NOMO-1 (cell line): ENCODE measurements around the gene C2orf42.
"Not testable (repeated sequence)": the region's sequence is repeated elsewhere in the genome, so short reads cannot be mapped to it uniquely, and the experiment has no call there.

Experiments
- DNase-seq, 2 experiments: peaks; one replicate each; lab custom pipeline; 2025; ENCODE audit not compliant: unreplicated experiment in 2 of 2; lab: John Stamatoyannopoulos, UW

Gene C2orf42

DNA sequence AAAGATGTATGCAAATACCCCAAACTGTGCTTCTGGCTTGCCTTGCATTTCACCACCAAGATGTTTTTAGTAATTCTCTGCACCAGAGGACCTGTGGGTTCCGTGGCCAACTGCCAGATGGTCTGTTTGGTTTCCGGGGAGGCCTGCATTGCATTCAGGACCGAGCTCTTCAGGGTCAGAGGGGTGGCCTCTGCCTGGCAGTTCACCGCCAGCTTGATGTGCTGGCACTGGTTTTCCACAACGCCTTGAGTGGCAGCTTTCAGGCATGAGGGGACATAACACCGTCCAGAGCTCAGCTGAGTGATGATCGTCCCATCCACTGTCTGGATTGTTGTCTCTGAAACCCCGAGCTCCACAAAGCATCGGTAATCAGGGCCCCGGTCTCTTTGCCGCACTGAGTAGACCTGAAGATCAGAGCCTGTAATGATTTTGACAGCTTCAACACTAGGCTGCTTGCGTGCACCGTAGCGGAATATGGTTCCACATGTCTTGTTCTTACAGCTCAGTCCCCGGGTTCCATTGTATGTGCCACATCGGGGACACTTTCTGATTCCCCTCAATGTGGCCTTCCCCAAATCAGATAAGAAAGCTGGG, 9.4 kb downstream of the C2orf42 start:
- DNase-seq = no peak

DNA sequence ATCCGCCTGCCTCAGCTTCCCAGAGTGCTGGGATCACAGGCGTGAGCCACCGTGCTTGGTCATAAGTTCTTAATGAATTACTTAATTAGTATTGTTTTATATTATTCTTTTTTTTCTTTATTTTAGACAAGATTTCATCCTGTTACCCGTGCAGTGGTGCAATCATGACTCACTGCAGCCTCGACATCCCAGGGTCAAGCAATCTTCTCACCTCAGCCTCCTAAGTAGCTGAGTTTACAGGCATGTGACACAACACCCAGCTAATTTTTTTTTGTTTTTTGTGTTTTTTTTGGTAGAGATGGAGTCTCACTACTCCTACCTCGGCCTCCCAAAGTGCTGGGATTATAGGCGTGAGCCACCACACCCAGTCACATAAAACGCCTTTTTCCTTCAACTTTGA, 17.3 kb downstream of the C2orf42 start:
- DNase-seq = no peak

- DNase-seq = not testable (repeated sequence)
Measured at GRCh38 chr2:70169654-70170245, 21.1 kb downstream of the C2orf42 start.

DNA sequence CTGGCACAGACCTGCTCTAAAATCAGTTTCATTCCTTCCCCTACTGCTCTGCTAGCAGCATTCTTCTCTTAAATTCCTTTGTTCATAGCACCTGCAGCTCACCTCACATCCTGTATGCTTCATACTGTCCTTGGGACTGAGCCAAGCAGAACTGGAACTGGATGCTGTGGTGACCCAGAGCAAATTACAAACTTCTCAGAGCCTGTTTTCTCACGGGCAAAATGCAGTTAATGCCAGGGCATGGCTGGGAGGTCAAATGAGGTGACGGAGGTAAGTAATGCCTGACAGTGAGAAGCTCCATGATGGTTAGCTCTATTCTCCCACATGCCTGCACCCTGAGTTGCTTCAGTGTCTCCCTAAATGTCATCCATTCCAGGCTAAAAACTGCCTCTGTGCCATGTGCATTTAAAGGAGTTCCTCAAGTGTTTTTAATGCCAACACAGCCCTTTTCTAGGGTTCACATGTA, 29.7 kb downstream of the C2orf42 start:
- DNase-seq = no peak

DNA sequence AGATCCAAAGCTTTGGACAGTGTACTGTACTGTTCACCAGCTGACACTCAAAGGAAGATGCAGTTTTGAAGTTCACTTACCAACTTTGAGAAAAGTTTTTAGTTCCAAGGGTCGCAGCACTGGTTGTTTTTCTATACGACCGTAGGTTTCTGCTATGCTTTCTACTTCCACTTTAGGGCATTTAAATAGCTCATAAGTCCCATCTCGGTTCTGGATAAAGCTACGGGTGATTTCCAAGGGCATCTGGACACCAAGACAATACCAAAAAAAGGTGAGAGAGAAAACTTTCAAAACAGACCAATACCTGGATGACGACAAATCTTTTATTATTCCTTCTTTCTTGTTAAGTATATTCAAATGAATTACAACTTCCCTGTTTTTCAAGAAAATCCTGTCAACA, 30.3 kb downstream of the C2orf42 start:
- no peak for DNase-seq

DNA sequence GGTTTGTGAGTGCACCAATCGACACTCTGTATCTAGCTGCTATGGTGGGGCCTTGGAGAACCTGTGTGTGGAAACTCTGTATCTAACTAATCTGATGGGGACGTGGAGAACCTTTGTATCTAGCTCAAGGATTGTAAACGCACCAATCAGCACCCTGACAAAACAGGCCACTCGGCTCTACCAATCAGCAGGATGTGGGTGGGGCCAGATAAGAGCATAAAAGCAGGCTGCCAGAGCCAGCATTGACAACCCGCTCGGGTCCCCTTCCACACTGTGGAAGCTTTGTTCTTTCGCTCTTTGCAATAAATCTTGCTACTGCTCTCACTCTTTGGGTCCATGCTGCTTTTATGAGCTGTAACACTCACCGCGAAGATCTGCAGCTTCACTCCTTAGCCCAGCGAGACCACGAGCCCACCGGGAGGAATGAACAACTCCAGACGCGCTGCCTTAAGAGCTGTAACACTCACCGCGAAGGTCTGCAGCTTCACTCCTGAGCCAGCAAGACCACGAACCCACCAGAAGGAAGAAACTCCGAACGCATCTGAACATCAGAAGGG, 41.6 kb downstream of the C2orf42 start:
- not testable (repeated sequence) for DNase-seq

- DNase-seq = not testable (repeated sequence)
Measured at GRCh38 chr2:70148211-70148760, 42.5 kb downstream of the C2orf42 start.

DNA sequence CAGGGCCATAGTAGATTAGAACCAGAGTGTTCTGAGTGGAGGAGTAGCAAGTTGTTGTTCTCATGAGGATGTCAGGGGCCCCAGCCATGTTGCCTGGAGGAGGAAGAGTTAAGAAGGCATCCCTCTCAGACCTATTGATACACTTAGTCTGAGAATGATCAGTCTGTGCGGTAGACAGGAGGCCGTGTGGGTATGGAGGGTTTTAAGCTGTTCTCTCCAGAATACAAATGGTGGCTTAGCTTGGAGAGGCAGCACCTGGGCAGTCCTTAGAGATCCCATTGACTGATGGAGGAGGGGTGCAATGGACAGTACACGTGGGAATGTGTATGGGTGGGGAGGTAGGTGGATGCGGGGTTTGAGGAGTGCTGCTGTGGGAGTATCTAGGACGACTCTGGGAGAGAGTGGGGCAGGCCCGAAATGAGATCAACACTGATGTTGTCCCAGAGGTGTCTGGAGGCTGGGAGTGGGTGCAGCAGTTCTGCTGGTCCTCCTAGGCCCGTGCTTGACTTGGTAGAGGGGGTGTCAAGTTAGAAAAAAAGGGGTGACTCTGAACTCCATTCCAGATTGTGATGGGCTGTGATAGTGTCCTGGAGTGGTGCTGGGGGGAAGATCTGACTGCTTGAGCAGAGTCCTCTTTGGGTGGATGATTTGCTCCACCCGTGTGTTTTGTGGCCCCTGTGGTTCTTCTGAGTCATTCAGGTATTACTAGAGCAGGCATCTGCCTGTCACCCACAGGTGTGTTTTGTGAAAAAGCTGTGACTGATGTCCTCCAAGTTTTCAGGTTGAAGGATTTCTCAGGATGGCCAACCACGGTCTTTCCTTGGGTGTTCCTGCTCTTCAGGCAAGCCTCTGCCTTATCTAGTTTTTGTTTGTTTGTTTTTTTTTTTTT, 44.7 kb downstream of the C2orf42 start:
- DNase-seq = no peak

DNA sequence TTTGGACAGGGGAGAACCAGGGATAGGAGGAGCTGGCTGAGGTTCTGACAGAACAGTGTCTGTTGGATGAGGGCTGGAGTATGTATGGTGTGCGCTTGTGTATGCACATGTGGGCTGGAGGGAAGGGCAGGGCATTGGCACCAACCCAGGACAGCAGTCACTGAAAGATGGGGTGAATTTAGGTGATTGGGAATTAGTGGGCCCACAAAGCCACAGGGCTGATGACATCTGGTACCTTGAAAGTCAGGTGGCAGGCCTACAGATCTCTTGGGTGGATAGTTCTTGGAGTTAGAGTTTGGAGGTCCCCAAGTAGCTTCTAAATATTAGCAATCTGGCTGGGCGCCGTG, 45.7 kb downstream of the C2orf42 start:
- DNase-seq = no peak

- no peak for DNase-seq
Measured at GRCh38 chr2:70144443-70145143, 46.2 kb downstream of the C2orf42 start.

- DNase-seq = peak; percentile 26 to 36
Measured at GRCh38 chr2:70143314-70144150, 47.3 kb downstream of the C2orf42 start.

- DNase-seq = peak; percentile 99
Measured at GRCh38 chr2:70142590-70143313, 48.1 kb downstream of the C2orf42 start.

DNA sequence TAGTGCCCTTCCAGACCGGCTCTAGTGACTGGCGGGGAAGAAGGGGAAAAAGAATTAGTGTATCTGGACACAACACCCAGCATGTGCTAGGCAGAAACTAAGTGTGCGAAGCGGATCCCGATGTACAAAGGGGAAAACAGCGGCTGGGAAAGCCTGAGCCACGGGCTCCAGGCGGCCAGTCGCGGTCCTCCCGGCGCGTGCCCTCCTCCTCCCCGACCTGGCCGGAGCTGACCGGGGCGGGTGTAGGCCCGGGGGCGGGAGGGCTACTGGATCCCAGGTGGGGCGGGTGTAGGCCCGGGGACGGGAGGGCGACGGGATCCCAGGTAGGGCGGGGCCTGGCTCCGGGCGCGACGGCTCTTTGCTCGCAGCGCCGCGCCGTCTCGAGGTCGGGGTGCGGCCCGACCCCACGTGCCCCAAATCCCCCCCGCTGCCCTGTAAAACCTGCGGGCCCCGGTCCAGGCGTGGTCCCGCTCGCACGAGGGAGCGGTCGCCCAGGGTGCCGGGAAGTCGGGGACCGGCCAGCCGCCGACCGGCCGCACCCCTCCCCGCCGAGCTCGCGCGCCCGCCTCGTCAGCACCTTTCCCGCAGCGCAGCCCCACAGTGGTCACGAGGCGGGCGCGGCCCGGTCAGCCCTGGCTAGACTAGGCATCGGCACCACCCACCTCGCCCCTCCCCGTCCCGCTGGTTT, 48.8 kb downstream of the C2orf42 start:
- DNase-seq = peak; percentile 58 to 72

- DNase-seq = peak; percentile 51 to 66
Measured at GRCh38 chr2:70141212-70141901, 49.5 kb downstream of the C2orf42 start.

- DNase-seq = no peak
Measured at GRCh38 chr2:70140791-70141211, 50.0 kb downstream of the C2orf42 start.

- not testable (repeated sequence) for DNase-seq
Measured at GRCh38 chr2:70134323-70134983, 56.4 kb downstream of the C2orf42 start.
